Myocyte (in vitro differentiated cells): Measurements from ENCODE around the gene PTMA. TPM values are rescaled to one million over a fixed set of nuclear protein-coding genes. Genes with fewer than 3 reads are reported as not detected.
"Not testable (repeated sequence)": the region's sequence is repeated elsewhere in the genome, so short reads cannot be mapped to it uniquely, and the experiment has no call there.

ENCODE experiments used
- DNase-seq: peaks from one replicate; pipeline ENCODE4 v3.0.0-alpha.2; 2012; ENCODE audit warnings: low read depth
- total RNA-seq: library from RNA; depleted of rRNA; stranded (reverse); fragments of >200 nt; gene quantifications from 2 replicates; pipeline ENCODE4 v1.2.3, GENCODE V29; 2014

PTMA gene
- total RNA-seq, 1 donor from 2014 or later = 313 TPM

DNA sequence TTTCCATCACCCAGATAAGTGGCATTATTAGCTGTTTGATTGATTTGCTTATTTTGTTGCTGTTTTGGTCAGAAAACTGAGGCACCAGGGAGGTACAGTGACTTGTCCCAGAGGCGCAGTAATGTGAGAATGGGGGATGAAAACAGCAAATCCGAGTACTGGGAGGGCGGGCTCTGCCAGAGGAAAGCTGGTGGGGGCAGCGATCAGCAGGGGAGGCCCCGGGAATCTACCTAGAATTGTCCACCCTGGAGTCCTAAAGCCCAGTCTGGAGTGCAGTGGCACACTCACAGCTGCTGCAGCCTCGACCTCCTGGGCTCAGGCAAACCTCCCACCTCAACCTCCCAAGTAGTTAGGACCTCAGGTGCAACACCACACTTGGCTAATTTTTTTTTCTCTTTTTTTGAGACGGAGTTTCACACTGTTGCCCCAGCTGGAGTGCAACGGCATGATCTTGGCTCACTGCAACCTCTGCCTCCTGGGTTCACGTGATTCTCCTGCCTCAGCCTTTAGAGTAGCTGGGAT lies 17.0 kb upstream of the PTMA start:
- DNase-seq = no peak

DNA sequence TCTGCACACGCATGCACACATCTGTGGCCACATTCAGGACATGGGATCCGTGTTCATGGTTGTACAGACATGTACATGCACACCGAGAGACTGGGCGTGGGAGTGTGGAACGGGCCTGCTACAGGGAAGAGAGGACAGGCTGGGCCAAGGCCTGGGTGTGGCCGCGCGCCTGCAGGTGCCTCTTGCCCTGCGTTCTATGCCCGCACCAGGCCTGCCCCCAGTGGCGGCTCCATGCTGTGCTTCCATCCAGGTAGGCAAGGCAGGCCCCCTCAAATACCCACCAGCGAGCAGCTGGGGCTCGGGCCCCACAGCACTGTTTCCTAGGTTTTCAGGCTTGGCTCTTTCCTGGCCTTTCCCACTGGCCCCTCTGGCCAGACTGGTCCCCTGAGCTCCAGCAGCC lies 15.5 kb upstream of the PTMA start:
- DNase-seq = no peak

DNA sequence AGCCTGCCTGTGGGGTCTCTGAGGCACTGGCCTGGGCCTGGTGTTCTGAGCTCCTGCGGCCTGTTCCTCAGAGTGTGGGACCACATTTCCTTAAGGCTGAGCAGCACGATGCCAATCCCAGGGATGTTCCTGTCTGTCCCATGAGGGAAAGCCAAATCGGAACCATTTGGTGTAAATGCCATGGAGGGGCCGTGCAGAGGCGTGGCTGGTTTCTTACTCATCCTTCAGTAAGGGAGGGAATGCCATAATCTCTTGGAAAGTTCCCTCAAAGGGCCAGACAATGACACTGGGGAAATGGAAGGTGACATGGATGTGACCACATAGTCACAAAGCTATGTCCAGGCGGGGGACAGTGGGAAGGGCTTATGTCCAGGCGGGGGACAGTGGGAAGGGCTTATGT lies 14.4 kb upstream of the PTMA start:
- DNase-seq = no peak

DNA sequence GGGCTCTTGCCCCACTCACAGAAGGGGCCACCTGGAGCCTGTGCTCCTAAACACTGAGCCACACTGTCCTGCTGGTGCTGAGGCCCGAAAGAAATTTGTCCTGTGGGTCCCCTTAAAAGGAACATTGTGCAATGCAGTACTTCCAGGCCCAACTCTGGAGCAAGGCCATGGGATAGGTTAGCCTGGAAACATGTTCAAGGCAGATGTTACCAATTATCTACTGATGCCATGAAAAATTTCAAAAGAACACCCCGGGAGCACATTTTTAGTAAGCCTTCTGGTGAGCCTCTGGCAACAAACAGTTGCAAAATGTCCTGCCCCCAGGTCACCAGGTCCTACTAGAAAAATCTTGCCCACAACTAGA lies 12.3 kb upstream of the PTMA start:
- DNase-seq = no peak

DNA sequence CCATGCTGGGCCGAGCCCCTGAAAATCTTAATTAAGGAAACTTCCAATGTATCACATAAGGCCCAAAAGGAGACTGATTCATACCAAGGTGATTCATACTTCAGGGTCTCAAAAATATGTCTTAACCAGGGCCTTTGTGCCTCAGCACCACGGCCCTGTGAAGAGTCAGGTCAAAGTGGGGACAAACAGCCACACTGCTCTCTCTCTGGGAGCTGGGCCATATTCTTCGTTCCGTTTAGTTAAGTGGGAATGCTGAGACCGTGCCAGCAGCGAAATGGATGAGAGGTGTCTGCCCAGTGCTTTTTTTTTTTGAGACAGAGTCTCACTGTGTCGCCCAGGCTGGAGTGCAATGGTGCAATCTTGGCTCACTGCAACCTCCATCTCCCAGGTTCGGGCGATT lies 9.3 kb upstream of the PTMA start:
- DNase-seq = no peak

DNA sequence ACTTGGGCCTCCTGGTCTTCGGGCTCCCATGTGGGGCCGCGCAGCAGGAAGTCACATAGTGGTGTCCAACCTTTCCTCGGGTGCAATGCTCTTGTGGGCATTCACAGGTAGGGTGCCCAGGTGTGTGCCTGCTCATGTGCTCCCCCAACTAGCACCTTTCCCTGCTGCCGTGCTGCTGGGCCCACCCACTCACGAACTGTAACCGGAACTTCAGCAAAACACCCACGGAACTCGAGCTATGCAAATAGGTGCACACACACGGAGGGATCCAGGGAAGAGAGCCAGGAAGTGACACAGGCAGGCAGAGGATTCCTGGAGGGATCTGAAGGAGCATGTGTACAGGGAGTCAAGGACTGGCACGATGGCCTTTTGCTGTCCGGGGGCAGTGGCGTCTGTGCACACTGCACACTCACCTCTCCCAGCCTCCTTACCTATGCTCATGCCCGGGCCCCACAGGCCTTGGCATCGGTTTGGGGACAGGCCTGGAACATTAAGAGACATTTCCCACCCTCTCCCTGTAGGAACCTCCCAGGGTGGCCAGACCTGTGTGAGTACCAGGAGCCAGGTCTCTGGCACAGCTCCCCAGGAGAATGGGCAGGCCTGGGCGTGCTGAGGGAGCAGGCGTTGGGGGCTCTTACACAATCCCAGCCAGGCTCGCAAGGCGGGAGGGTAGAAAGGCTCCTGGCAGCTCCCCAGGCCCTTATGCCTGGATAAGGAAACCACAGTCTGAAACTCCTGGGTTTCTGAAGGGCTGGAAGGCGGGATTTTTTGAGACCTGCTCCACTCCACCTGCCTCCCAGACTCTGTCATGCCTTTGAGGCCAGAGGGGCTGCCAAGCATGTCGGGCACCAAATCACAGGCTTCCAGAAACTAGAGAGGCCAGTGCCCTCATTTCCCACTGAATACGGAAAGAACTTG lies 6.6 kb upstream of the PTMA start:
- DNase-seq = no peak

DNA sequence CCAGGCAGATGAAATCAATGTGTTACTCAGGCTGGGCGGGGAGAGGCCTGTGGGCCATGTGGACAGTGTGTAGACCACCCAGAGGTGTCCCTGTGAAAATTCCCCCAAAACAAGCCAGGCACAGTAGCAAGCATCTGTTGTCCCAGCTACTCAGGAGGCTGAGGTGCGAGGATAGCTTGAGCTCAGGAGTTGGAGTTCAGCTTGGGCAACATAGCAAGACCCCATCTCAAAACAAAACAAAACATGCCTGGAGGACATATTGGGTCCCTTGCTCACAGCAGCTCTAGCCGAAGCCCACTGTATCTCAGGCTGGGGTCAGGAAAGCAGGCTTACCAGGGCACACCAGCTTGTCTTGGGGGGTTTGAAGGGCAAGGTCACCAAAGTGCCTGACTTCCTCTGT lies 4.3 kb upstream of the PTMA start:
- no peak for DNase-seq

DNA sequence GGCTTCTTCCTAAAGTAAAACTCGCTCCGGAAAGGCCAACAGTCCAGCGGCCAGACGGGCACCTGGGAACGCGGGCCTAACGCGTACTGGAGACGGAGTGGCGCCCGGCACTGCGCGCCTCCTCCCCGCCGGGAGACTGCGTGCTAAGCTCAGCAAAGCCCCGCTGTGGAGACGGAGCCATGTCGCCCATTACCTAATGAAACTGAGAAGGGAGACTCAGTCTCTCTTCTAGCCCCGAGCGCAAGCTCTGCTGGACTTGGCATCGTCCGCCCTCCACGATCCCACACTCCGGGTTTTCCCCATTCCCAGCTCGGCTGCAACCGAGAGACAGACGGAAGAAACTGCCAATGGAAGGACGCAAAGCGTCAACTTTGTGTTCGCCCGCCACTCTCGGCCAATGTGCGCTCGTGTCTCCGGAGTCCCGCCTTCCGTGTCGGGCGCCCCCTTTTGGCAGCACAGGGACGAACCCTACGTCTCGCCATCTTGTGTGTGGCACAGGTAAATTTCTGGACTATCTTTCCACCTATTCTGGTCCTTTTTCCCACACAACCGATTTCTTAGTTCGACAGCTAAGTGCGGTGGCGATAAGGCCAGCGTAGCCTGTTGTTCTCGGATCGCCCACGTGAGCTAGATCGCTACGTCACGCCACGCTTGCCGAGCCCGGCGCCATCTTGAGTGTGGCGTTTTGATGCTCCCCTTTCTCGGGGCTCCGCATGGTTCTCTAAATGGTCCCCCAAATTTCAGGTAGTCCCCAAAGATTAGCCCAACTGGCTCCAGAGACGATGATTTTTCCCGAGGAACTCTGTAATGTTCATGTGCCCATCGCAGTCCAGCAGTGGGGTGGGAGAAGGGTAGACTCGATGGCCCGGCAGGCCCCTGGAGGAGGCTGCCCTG lies 1.3 kb upstream of the PTMA start:
- peak; percentile 98 for DNase-seq

DNA sequence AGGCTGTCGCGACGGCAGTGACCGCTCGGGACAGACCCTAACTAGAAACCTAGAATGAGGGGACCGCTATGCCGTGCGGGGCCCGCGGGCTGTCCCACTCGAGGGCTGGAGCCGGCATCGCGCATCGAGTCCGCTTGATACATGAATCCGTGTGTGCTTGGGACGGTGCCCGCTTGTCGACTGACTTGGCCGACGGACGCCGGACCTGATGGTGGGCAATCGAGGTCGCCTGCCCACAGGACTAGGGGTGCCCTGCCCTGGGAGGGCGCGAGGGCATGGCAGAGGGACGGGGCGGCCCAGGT lies 749 bp upstream of the PTMA start:
- no peak for DNase-seq

DNA sequence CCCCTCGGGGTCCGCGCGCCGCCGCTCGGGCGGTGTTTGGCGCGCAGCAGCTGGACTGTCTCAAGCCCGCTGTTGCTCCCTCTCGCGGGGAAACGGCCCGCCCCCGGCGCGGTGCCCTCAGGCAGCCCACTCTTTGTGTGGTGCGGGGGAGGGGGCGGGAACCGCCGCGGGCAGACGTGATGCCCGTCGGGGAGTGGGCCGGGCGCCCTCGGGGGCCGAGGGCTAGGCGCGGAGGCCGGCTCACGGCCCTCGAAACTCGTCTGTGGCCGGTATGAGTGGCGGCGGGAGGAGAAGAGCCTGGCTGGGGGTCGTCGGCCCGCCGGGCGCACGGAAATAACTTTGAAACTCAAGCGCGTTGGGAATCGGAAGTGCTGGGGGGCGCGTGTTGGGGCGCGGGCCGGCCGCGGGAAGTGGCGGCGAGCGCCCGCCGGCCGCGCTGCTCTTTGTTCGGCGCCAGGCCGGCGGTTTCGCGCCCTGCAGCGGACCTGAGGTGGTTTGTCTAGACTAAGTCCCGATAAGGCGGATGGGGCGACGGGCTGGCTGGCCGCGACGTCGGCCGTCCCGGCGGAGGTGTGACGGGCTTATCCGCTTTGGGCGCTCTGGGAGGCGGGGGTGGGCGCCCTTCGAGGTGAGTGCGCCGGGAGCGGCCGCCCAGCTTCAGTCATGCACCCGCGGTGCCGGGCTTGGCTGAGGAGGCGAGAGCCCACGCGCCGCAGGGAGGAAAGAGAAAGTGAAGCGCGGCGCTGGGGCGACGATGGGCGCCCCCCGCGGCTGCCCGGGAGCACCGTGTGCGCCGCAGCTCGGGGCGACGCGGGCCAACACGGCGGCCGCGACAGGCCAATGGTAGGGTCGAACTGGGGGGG lies 679 bp downstream of the PTMA start:
- peak; percentile 66 for DNase-seq

DNA sequence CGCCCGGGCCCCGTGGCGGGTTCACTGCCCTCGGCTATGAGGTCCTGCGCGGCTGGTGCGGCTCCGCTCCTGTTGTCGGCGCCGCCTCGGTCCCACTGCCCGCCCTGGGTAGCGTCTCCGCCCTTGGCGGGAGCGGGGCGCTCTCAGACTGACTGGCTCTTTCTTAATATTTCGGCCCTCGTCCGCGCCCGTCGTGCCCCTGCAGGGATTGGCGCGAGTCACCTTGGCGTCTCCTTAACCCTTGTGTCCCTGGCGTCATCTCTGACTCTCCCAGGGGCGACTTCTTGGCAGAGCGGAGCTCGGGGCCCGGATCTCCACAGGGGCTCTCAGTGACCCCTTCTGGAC lies 1.3 kb downstream of the PTMA start:
- DNase-seq = peak; percentile 69

DNA sequence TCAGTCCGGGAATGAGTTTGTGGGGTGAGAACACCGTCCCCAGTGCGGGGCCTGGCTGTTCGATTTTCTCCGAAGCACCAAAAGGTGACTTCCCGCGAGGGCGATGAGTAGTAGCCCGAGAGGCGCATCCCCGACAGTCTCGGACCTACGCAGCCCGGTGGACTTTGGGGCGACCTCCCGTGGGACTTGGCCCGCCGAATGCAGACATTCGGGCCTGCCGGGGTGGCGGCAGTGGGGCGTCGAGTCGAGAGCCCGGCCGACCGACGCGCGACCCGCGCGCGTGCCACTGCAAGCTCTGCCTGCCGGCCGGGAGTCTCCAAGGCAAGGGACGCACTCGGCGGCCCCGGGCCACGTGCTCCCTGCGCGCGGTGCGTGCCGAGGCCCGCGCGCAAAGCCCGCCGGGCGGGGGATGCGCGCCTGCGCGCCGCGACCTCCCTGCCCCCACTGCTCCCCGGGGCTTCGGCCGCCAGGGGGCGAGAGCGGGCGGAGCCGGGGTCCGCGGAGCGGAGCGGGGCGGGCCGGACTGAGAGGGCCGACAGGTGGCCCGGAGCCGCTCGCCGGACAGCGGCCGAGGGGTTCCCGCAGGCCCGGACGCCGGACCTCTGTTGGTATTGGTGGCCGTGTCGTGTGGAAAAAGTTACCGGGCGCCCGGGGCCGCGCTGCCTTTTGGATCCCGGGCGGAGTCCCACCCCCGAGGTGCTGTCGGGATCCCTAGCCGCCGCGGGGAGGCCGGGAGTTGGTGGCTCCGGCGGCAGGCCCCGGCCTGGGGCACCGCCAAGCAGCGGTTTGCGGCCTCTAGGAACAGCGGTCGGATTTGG lies 1.9 kb downstream of the PTMA start:
- DNase-seq = peak; percentile 88

DNA sequence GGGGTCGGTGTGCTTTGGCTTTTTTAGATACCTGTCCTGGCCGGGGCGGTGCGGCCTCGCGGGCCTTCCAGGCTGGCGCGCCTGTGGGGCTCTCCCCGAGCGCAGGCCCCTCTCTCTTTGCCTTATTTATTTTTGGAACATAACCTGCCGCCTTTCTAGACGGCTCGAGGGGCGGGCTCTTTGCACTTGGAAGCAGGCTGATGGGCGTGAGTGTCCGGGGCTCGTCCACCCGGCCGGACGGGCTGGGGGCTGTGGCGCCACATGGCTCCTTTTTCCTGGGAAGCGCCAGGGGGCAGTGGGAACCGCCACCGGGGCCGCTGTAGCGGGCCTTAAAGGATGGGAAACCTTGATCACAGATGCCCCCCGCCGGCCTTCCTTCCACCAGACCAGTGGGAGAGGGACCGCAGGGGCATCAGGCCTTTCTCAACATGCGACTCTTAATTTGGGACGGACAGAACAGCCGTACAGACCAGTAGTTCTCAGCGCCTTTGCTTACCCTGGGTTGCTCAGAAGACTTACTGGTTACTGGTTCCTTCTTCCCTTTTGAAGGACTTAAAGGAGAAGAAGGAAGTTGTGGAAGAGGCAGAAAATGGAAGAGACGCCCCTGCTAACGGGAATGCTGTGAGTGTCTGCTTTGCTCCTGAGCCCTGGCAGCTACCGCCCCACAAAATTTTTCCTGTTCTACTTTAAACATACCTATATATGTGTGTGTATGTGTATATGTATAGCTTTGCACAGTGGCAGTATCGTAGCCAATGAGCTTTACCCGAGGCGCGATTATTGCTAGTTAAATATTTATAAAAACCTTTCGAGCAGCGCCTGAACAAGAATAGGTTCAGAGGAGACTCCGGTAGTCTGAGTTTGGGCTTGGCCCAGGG lies 2.7 kb downstream of the PTMA start:
- DNase-seq = peak; percentile 50

DNA sequence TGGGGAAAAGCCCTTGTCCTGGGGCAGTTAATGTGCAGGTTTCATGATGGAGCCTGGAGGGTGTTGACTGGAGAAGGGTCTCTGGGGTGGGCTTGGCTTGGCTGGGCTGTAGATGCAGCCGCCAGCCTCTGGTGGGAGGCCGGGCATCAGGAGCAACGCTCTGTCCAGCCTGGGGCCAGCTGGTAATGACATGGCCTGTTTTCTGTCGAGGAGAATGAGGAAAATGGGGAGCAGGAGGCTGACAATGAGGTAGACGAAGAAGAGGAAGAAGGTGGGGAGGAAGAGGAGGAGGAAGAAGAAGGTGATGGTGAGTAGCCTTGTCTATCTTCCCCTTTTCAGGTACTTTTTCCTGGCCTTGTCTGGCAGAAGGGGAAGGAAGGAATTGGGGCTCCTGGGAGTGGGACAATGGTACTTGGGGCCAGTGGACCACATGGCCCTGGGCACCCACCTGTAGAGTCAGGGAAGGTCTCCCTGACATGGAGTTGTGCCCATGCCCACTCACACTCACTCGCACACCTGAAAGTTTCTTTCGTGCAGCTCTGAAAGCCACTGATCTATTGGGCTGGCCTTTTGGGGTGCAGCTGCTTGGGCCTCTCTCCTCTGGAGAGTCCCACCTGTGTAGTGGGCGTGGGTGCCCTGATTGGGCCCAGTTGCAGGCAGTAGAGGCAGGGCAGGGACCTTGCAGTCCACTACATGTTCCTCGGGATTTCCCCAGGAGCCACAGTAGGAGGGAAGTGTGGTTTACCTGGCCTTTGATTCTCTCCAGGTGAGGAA lies 3.5 kb downstream of the PTMA start:
- DNase-seq = no peak

DNA sequence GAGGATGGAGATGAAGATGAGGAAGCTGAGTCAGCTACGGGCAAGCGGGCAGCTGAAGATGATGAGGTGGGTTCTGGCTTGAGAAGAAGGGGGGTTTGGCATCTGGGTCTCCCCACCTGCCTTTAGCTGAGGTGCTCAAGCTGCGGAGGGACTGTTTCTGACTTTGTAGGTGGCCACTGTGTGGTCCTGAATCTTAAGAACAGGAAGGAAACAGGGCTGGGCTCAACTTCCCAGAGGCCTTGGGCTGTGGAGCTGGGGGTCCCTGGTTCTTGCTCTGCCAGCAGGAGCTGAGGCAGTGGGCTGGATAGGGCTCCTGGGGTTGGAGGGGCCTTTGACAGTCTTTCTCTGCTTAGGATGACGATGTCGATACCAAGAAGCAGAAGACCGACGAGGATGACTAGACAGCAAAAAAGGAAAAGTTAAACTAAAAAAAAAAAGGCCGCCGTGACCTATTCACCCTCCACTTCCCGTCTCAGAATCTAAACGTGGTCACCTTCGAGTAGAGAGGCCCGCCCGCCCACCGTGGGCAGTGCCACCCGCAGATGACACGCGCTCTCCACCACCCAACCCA lies 4.2 kb downstream of the PTMA start:
- DNase-seq = not testable (repeated sequence)

DNA sequence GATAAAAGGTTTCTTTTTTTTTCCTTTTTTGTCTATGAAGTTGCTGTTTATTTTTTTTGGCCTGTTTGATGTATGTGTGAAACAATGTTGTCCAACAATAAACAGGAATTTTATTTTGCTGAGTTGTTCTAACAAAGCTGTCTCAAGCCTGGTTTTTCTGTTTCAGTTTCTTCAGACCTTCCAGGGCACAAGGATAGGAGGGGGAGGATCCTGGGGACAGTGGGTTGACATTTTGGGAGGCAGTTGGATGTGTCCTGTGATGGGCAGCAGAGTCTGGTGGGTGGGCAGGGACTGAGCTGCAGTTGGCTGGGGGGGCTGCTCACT lies 5.0 kb downstream of the PTMA start:
- not testable (repeated sequence) for DNase-seq

DNA sequence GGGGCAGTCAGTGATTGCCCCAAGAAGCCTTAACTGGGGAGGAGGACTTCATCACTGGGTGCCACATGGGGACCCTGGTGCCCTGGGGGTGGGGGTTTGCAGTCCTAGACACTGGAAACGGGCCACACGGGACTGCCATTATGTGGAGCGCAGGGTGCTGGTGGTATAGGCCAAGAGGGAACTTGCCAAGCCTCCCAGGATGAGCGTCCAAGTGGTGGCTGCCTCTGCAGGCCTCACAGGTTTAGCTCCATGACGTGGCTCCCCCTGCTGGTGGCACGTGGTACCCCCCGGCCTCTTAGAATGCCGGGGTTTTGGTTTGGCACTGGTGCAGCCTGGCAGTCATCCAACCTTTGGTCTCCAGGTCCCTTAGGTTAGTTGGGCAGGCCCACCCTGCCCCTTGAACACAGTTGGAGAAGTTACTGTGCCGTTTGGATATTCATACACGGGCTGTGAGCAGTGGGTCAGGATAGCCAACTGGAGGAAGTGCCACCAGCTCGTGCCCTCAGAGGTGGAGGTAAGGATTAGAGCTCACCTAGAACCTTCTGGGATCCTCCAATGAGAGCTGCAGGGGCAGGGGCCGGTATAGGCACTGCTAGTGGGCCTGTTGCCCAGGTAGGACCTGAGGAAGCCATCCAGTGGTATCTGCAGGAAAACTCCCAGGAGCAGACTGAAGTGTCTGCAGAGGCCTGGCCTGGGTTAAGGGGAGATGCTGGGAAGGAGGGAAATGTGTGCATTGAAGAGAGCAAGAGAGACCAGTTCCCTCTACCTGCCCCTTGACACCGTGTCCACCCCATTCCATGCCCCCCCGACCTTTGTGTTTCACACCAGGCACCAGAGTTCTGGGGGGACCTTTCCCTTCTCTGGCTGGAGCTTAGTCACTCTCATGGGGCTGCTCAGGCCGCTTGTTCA lies 5.7 kb downstream of the PTMA start:
- DNase-seq = peak; percentile 92
